Posterior vena cava (tissue), 2 donors: ENCODE data around the gene SLC2A6. TPM values are rescaled to one million over a fixed set of nuclear protein-coding genes. Genes with fewer than 3 reads are reported as not detected.

ENCODE experiments used
- DNase-seq: peaks from one replicate; pipeline ENCODE4 v3.0.0-alpha.2; 2020; ENCODE audit warnings: low spot score
- intact Hi-C, 2 donors: fragments of 100-400 bp; cut with DNase I; formaldehyde crosslinking; loops; one replicate each; pipeline versions ENCODE4 v1.14.1 to v1.14.2; 2022 to 2023
- total RNA-seq, 2 donors: library from RNA; stranded (reverse); fragmentation: NEBNext Ultra II Directional; extraction: Animal tissue kit (Norgen Biotek cat#: 25700); gene quantifications; one replicate each; pipeline ENCODE4 v1.2.1, GENCODE V29; 2021
- donor health status: DM: yes; HTN: yes; CAD: no.
- donor health status: DM: yes; HTN: yes; CAD: no.

Gene SLC2A6
- total RNA-seq, 2 donors from 2014 or later: 3.2 to 4.0 TPM

- intact Hi-C loops: loop anchor here (5.0 kb wide), 2 partner anchors 80 to 300 kb away; no protein-coding TSS in a partner anchor
- DNase-seq: peak; percentile 70
Observed at GRCh38 chr9:133487331-133487725, 8.4 kb upstream of the SLC2A6 start.

- DNase-seq: peak; percentile 71
- intact Hi-C loops: loop anchor here (5.0 kb wide), 2 partner anchors 78 to 298 kb away; no protein-coding TSS in a partner anchor
Observed at GRCh38 chr9:133485531-133486260, 6.8 kb upstream of the SLC2A6 start.

GRCh38 chr9:133484671-133485437 is 6.0 kb upstream of the SLC2A6 start:
- intact Hi-C loops: loop anchor here (5.0 kb wide), 2 partner anchors 78 to 298 kb away; no protein-coding TSS in a partner anchor
- peak; percentile 79 for DNase-seq

GRCh38 chr9:133483611-133484010 is 4.7 kb upstream of the SLC2A6 start:
- intact Hi-C loops: no loop called here
- peak; percentile 64 for DNase-seq

GRCh38 chr9:133477992-133478850 is 678 bp downstream of the SLC2A6 start:
- no peak for DNase-seq
- intact Hi-C loops: no loop called here

GRCh38 chr9:133477461-133477860 is 1.4 kb downstream of the SLC2A6 start:
- intact Hi-C loops: no loop called here
- no peak for DNase-seq

GRCh38 chr9:133476941-133477340 is 2.0 kb downstream of the SLC2A6 start:
- intact Hi-C loops: no loop called here

GRCh38 chr9:133476036-133476931 is 2.6 kb downstream of the SLC2A6 start:
- intact Hi-C loops: no loop called here
- DNase-seq: no peak

More at GRCh38 chr9:133476941-133477340, 2.0 kb downstream of the SLC2A6 start:
- no peak for DNase-seq

- DNase-seq: no peak
- intact Hi-C loops: no loop called here
Observed at GRCh38 chr9:133475292-133476012, 3.4 kb downstream of the SLC2A6 start.

- no peak for DNase-seq
- intact Hi-C loops: no loop called here
Observed at GRCh38 chr9:133474853-133475252, 4.0 kb downstream of the SLC2A6 start.

GRCh38 chr9:133474215-133474614 is 4.7 kb downstream of the SLC2A6 start:
- no peak for DNase-seq
- intact Hi-C loops: no loop called here

GRCh38 chr9:133473743-133474142 is 5.2 kb downstream of the SLC2A6 start:
- intact Hi-C loops: no loop called here
- DNase-seq: no peak

GRCh38 chr9:133472753-133473378 is 6.0 kb downstream of the SLC2A6 start:
- intact Hi-C loops: no loop called here
- DNase-seq: no peak

GRCh38 chr9:133472277-133472645 is 6.6 kb downstream of the SLC2A6 start:
- intact Hi-C loops: no loop called here
- DNase-seq: no peak

- intact Hi-C loops: no loop called here
Observed at GRCh38 chr9:133471551-133472276, 7.2 kb downstream of the SLC2A6 start.

GRCh38 chr9:133470988-133471387 is 7.9 kb downstream of the SLC2A6 start:
- DNase-seq: no peak
- intact Hi-C loops: no loop called here

More at GRCh38 chr9:133471551-133472276, 7.2 kb downstream of the SLC2A6 start:
- no peak for DNase-seq

GRCh38 chr9:133470427-133470924 is 8.4 kb downstream of the SLC2A6 start:
- DNase-seq: no peak
- intact Hi-C loops: no loop called here
